ENCODE results near the gene ANGEL2.
A peak's percentile ranks its signal among the peaks of the same experiment; 100 is the strongest.

The ANGEL2 gene

DNA sequence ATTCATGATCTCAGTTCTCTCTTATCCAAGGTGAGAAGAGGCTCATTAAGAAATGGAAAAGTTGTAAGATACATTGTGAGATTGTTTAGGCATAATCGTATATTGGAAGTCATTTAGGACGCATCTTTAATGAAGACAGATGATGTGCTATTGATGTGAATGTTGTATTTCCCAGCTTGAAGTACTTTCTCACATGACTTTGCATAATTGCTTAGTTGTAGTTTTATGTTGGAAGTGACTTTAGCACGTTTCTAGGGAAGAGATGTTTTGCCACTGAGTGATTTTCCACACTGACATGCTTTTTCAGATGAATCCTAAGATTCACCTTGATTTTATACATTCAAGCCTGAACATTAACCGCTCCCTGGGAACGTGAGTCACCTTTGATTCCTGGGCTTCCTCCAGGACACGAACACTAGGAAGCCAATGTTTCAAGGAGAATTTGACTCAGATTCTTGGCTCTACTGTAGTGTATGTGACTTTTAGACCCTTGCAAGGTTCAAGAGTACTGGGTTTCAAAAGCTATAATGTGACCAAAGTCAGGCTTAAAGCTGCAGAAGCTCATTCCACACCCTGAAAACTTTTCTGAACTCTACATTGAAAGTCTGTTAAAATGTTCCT, 27.9 kb downstream of the ANGEL2 start:
- H3K4me3 ChIP-seq (ENCODE audit: low read length) = no peak overlapping the region
- TF ChIP-seq, protein P1, sequence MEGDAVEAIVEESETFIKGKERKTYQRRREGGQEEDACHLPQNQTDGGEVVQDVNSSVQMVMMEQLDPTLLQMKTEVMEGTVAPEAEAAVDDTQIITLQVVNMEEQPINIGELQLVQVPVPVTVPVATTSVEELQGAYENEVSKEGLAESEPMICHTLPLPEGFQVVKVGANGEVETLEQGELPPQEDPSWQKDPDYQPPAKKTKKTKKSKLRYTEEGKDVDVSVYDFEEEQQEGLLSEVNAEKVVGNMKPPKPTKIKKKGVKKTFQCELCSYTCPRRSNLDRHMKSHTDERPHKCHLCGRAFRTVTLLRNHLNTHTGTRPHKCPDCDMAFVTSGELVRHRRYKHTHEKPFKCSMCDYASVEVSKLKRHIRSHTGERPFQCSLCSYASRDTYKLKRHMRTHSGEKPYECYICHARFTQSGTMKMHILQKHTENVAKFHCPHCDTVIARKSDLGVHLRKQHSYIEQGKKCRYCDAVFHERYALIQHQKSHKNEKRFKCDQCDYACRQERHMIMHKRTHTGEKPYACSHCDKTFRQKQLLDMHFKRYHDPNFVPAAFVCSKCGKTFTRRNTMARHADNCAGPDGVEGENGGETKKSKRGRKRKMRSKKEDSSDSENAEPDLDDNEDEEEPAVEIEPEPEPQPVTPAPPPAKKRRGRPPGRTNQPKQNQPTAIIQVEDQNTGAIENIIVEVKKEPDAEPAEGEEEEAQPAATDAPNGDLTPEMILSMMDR (IDR thresholded peaks at IDR 0.05; ENCODE audit: insufficient read depth, low read depth, low read length, missing control alignments) = no peak
- peak; percentile 56 for DNase-seq (ENCODE audit: low read depth)

DNA sequence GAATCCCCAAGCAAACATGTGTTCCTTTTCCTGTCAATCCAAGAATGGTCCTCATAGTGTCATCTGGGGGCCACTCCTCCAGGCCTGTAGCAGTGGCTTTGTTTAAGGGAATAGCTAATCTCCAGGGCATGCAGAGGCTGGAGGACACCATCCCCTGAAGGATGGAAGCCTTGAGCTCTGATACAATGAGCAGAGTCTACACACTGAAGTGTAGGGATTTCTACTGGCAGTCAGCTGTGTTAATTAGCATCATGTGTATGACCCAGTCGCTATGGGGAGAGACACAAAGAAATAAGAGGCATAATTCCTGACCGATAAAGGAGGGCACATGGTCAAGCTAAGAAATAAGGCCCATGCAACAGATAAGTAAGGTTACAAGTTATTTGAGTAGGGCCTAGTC, 29.1 kb downstream of the ANGEL2 start:
- DNase-seq (ENCODE audit: low read depth) = no peak
- H3K4me3 ChIP-seq (ENCODE audit: low read length) = no peak overlapping the region
- TF ChIP-seq, protein P1 (IDR thresholded peaks at IDR 0.05; ENCODE audit: insufficient read depth, low read depth, low read length, missing control alignments) = no peak

DNA sequence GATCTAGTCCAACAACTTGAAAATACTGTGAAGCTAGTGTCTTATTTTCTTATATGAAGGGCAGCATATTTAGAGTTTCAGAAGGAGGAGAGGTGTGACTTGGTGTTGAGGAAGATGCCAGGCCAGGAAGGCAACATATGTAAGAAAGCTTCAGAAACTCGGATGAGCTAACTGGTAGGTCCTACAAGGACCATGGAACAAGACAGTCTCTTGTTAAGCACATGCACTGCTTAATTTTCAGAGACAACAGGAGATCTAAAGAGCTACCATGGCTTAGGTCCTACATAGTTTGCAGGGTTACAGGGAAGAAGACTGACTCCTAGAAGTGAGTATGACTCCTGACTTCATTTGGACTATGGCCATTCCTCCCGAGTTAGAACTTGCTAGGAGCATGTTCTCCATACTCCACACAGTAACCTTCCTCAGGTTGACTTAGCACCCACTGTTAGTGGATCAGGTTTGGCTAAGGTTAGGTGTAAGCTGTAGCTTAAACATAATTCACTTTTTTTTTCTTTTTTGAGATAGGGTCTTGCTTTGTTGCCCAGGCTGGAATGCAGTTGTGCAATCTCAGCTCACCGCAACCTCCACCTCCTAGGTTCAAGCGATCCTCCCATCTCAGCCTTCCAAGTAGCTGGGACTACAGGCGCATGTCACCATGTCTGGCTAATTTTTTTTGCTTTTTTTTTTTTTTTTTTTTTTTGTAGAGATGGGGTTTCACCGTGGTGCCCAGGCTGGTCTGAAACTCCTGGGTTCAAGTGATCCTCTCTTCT, 31.0 kb downstream of the ANGEL2 start:
- DNase-seq (ENCODE audit: low read depth) = no peak
- TF ChIP-seq, protein P1 (IDR thresholded peaks at IDR 0.05; ENCODE audit: insufficient read depth, low read depth, low read length, missing control alignments) = no peak
- H3K4me3 ChIP-seq (ENCODE audit: low read length) = no peak overlapping the region

DNA sequence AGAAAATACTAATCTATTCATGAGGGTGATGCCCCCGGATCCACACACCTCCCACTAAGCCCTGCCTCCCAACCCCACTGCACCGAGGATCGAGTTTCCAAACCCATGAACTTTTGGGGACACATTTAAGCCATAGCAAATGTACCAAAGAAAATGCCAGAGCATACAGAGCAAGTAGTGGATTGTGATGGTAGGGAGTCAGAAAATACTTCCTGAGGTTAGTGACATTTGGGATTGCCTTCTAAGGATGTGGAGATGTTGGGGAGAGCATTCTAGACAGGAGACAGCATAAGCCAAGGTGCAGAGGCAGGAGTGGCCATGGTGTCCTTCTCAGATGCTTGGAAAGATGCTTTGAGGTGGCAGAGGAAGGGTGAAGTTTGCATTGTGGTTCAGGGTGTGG, 32.2 kb downstream of the ANGEL2 start:
- no peak overlapping the region for H3K4me3 ChIP-seq (ENCODE audit: low read length)
- no peak for DNase-seq (ENCODE audit: low read depth)
- TF ChIP-seq, protein P1 (IDR thresholded peaks at IDR 0.05; ENCODE audit: insufficient read depth, low read depth, low read length, missing control alignments) = no peak

DNA sequence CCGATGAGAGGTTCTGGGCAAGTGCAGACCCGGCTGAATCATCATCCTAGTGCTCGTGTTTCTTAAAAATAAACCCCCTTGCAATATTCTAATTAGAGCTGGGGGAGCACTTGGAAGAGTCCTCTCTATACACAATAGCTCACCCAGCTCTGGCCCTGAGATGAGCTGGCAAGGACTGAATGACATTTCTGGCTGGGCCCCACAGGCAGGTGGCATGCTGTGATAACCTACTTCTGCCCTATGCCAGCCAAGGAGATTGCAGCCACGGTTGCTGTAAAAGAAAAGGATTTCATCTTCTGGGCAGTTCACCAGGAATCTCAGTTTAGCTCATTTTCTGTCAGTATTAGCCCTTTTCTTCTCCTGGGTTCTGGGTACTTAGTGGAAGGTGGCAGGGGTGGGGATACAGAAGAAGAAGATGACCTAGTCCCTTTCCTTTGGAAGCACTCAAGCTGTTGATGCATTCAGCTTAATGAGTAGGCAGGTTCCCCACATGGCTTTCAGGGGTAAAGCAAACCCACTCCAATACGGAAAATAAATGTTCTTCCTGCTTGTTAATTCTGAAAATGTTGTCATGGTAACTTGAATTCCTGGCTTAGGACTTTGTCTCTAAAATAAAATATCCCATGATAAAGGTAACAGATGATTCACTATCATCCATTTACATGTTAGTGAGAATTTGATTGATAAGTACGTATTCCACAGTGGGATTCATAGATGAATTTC, 33.1 kb downstream of the ANGEL2 start:
- no peak overlapping the region for H3K4me3 ChIP-seq (ENCODE audit: low read length)
- TF ChIP-seq, protein P1 (IDR thresholded peaks at IDR 0.05; ENCODE audit: insufficient read depth, low read depth, low read length, missing control alignments) = no peak
- no peak for DNase-seq (ENCODE audit: low read depth)

DNA sequence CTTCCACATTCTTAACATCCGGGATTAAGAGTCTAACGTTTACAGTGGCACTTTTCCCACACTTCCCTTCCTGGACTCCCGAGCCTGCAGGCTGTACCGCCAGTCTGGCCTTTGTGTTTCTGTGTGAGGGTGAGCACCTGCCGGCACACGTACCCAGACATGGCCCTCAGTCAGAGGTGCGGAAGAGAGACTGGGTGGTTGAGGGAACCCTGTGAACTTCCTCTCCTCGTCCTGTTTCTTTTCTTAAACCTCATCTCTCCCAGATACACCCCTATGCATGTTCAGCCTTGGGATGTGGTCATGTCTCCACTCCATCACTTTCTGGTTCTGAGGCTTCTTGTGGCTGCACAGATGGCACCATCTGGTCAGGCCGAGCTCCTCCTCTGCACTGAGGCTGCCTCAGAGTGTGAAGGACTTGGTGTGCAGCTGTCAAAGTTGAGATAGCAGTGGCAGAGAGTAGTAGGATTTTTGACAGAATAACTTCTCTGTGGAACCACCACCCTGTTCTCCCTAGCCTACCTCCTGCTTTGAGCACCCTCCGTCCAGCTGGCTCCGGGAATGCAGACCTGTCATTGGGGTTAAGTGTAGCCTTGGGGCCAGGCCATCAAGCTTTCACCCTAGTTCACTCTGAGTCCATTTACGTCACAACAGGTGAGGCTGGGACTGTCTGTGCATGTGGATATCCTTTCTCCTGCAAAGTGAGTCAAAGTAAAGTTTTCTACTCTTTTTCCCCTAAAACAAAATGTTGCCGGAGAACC, 33.9 kb downstream of the ANGEL2 start:
- TF ChIP-seq, protein P1 (IDR thresholded peaks at IDR 0.05; ENCODE audit: insufficient read depth, low read depth, low read length, missing control alignments) = no peak
- no peak for DNase-seq (ENCODE audit: low read depth)
- H3K4me3 ChIP-seq (ENCODE audit: low read length) = no peak overlapping the region
